ENCODE results near the gene CALN1. TPM values are rescaled to one million over a fixed set of nuclear protein-coding genes. Genes with fewer than 3 reads are reported as not detected.

The CALN1 gene
- total and polyA plus RNA-seq, 4 donors: 0.14 to 0.84 (median 0.24) TPM

GRCh38 chr7:72057796-72058195 lies 354.3 kb downstream of the CALN1 start:
- WGBS: 68% methylated on average over 11 of the region's 11 CpGs
- H3K9me3 ChIP-seq (ENCODE audit: control insufficient read depth in 4 of 4, low read length in 3 of 4): no peaks in the 10 kb centered on the region
- no peaks in the 10 kb centered on the region for H3K4me1 ChIP-seq (ENCODE audit: control insufficient read depth in 4 of 4, insufficient read depth in 4 of 4, low read length in 3 of 4)
- H3K27me3 ChIP-seq (ENCODE audit: control insufficient read depth in 4 of 4, insufficient read depth in 4 of 4, low read length in 3 of 4): peaks cover 0 to 5% (median 0%) of the 10 kb centered on the region in 4 donors
- no peak overlapping the region for H3K27ac ChIP-seq (ENCODE audit: low read depth in 1 of 2, low read length in 2 of 2)
- no peak overlapping the region for H3K9ac ChIP-seq (ENCODE audit: low read depth in 1 of 2, low read length in 2 of 2)
- H3K36me3 ChIP-seq (ENCODE audit: control insufficient read depth in 4 of 4, insufficient read depth in 3 of 4, low read depth in 1 of 4, low read length in 3 of 4): no peaks in the 10 kb centered on the region
- no peak overlapping the region for H3K4me3 ChIP-seq (ENCODE audit: low read depth in 1 of 3, low read length in 3 of 3)
- no peak for DNase-seq (ENCODE audit: low spot score)
- TF ChIP-seq TAF1 (conservative IDR thresholded peaks at IDR 0.05) (no peak), NR2F2 (IDR thresholded peaks at IDR 0.05) (no peak), HNF4G (IDR thresholded peaks at IDR 0.05) (no peak), FOXA1 (IDR thresholded peaks at IDR 0.05) (no peak), SP1 (IDR thresholded peaks at IDR 0.05) (no peak), YY1 (IDR thresholded peaks at IDR 0.05) (no peak), MAX (IDR thresholded peaks at IDR 0.05) (no peak), JUND (IDR thresholded peaks at IDR 0.05) (no peak), FOXA2 (IDR thresholded peaks at IDR 0.05) (no peak), RAD21 (IDR thresholded peaks at IDR 0.05) (no peak), GABPA (IDR thresholded peaks at IDR 0.05 in 1 of 2, conservative IDR thresholded peaks at IDR 0.05 in 1 of 2) (no peak), RXRA (IDR thresholded peaks at IDR 0.05) (no peak)
- TF ChIP-seq, protein P1, sequence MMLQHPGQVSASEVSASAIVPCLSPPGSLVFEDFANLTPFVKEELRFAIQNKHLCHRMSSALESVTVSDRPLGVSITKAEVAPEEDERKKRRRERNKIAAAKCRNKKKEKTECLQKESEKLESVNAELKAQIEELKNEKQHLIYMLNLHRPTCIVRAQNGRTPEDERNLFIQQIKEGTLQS (IDR thresholded peaks at IDR 0.05): no peak
- TF ChIP-seq, protein P2, sequence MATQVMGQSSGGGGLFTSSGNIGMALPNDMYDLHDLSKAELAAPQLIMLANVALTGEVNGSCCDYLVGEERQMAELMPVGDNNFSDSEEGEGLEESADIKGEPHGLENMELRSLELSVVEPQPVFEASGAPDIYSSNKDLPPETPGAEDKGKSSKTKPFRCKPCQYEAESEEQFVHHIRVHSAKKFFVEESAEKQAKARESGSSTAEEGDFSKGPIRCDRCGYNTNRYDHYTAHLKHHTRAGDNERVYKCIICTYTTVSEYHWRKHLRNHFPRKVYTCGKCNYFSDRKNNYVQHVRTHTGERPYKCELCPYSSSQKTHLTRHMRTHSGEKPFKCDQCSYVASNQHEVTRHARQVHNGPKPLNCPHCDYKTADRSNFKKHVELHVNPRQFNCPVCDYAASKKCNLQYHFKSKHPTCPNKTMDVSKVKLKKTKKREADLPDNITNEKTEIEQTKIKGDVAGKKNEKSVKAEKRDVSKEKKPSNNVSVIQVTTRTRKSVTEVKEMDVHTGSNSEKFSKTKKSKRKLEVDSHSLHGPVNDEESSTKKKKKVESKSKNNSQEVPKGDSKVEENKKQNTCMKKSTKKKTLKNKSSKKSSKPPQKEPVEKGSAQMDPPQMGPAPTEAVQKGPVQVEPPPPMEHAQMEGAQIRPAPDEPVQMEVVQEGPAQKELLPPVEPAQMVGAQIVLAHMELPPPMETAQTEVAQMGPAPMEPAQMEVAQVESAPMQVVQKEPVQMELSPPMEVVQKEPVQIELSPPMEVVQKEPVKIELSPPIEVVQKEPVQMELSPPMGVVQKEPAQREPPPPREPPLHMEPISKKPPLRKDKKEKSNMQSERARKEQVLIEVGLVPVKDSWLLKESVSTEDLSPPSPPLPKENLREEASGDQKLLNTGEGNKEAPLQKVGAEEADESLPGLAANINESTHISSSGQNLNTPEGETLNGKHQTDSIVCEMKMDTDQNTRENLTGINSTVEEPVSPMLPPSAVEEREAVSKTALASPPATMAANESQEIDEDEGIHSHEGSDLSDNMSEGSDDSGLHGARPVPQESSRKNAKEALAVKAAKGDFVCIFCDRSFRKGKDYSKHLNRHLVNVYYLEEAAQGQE (IDR thresholded peaks at IDR 0.05): no peak
- TF ChIP-seq, protein P3, sequence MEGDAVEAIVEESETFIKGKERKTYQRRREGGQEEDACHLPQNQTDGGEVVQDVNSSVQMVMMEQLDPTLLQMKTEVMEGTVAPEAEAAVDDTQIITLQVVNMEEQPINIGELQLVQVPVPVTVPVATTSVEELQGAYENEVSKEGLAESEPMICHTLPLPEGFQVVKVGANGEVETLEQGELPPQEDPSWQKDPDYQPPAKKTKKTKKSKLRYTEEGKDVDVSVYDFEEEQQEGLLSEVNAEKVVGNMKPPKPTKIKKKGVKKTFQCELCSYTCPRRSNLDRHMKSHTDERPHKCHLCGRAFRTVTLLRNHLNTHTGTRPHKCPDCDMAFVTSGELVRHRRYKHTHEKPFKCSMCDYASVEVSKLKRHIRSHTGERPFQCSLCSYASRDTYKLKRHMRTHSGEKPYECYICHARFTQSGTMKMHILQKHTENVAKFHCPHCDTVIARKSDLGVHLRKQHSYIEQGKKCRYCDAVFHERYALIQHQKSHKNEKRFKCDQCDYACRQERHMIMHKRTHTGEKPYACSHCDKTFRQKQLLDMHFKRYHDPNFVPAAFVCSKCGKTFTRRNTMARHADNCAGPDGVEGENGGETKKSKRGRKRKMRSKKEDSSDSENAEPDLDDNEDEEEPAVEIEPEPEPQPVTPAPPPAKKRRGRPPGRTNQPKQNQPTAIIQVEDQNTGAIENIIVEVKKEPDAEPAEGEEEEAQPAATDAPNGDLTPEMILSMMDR (IDR thresholded peaks at IDR 0.05; ENCODE audit: low read depth, low read length, missing input control): no peak

GRCh38 chr7:72057231-72057630 lies 354.9 kb downstream of the CALN1 start:
- no peaks in the 10 kb centered on the region for H3K4me1 ChIP-seq (ENCODE audit: control insufficient read depth in 4 of 4, insufficient read depth in 4 of 4, low read length in 3 of 4)
- no peak overlapping the region for H3K4me3 ChIP-seq (ENCODE audit: low read depth in 1 of 3, low read length in 3 of 3)
- DNase-seq (ENCODE audit: low spot score): no peak
- H3K9ac ChIP-seq (ENCODE audit: low read depth in 1 of 2, low read length in 2 of 2): no peak overlapping the region
- WGBS: 88% methylated on average over 2 of the region's 2 CpGs
- peaks cover 0 to 2% (median 0%) of the 10 kb centered on the region in 4 donors for H3K9me3 ChIP-seq (ENCODE audit: control insufficient read depth in 4 of 4, low read length in 3 of 4)
- no peak overlapping the region for H3K27ac ChIP-seq (ENCODE audit: low read depth in 1 of 2, low read length in 2 of 2)
- no peaks in the 10 kb centered on the region for H3K36me3 ChIP-seq (ENCODE audit: control insufficient read depth in 4 of 4, insufficient read depth in 3 of 4, low read depth in 1 of 4, low read length in 3 of 4)
- H3K27me3 ChIP-seq (ENCODE audit: control insufficient read depth in 4 of 4, insufficient read depth in 4 of 4, low read length in 3 of 4): peaks cover 0 to 5% (median 0%) of the 10 kb centered on the region in 4 donors
- TF ChIP-seq NR2F2 (IDR thresholded peaks at IDR 0.05): no peak
- TF ChIP-seq JUND (IDR thresholded peaks at IDR 0.05): no peak
- no peak for TF ChIP-seq HNF4G (IDR thresholded peaks at IDR 0.05)
- TF ChIP-seq SP1 (IDR thresholded peaks at IDR 0.05): no peak
- TF ChIP-seq, protein P3 (IDR thresholded peaks at IDR 0.05; ENCODE audit: low read depth, low read length, missing input control): no peak
- TF ChIP-seq, protein P2 (IDR thresholded peaks at IDR 0.05): no peak
- no peak for TF ChIP-seq MAX (IDR thresholded peaks at IDR 0.05)
- TF ChIP-seq FOXA2 (IDR thresholded peaks at IDR 0.05): no peak
- no peak for TF ChIP-seq YY1 (IDR thresholded peaks at IDR 0.05)
- TF ChIP-seq, protein P1 (IDR thresholded peaks at IDR 0.05): no peak

Measured in liver (tissue), 9 donors.